Body of pancreas (tissue), 4 donors: ENCODE results near the gene CREB5.

Experiments
- POLR2A ChIP-seq, 3 donors: fragments of 450-650 bp; IDR thresholded peaks; one replicate each; pipeline ENCODE4 v1.6.1; 2016; ENCODE audit warnings: antibody characterized with exemption in 3 of 3, mild to moderate bottlenecking in 2 of 3
- TF ChIP-seq, protein P1 (sequence below), 7 experiments: fragments of 450-650 bp in 4 of 7; fragments of 200-600 bp in 3 of 7; sonication (generic) in 3 of 7; IDR thresholded peaks; one replicate each; pipeline ENCODE4 v1.5.1; 2016 to 2019; ENCODE audit warnings: antibody characterized with exemption in 7 of 7

DNA sequence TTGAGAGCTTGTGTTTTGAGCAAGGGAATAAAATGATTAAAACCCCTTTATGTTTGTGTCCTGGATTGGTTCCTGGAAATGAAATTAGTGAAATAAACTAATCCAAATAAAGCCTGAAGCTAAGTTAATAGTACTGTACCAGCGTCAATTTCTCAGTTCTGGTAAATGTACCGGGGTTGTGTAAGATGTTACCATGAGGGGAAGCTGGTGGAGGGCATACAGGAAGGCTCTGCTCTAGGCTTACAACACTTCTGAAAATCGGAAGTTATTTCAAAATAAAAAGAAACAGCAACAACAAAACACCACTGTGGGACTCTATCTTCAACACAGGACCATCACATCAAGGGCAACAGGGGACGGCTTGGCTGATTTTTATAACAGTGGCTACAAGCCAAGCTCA, 257.0 kb downstream of the CREB5 start:
- TF ChIP-seq, protein P1, sequence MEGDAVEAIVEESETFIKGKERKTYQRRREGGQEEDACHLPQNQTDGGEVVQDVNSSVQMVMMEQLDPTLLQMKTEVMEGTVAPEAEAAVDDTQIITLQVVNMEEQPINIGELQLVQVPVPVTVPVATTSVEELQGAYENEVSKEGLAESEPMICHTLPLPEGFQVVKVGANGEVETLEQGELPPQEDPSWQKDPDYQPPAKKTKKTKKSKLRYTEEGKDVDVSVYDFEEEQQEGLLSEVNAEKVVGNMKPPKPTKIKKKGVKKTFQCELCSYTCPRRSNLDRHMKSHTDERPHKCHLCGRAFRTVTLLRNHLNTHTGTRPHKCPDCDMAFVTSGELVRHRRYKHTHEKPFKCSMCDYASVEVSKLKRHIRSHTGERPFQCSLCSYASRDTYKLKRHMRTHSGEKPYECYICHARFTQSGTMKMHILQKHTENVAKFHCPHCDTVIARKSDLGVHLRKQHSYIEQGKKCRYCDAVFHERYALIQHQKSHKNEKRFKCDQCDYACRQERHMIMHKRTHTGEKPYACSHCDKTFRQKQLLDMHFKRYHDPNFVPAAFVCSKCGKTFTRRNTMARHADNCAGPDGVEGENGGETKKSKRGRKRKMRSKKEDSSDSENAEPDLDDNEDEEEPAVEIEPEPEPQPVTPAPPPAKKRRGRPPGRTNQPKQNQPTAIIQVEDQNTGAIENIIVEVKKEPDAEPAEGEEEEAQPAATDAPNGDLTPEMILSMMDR (IDR thresholded peaks at IDR 0.05): no peak
- no peak for TF ChIP-seq POLR2A (IDR thresholded peaks at IDR 0.05)
